DOHH2 (cell line): Measurements from ENCODE around the gene CMTR2.

Source experiments
- EZH2phosphoT487 ChIP-seq: fragments of 200-600 bp; sonication (generic); IDR thresholded peaks from 2 replicates; pipeline ENCODE4 v1.6.1; 2017; ENCODE audit warnings: borderline replicate concordance, mild to moderate bottlenecking, antibody characterized with exemption, low read length, moderate library complexity, mixed read lengths
- TF ChIP-seq, protein P1 (sequence below): fragments of 200-600 bp; sonication (generic); IDR thresholded peaks from one replicate; pipeline ENCODE4 v1.5.1; 2014; ENCODE audit warnings: antibody characterized with exemption, mild to moderate bottlenecking, low read depth, low read length; ENCODE audit not compliant: poor library complexity, severe bottlenecking

DNA sequence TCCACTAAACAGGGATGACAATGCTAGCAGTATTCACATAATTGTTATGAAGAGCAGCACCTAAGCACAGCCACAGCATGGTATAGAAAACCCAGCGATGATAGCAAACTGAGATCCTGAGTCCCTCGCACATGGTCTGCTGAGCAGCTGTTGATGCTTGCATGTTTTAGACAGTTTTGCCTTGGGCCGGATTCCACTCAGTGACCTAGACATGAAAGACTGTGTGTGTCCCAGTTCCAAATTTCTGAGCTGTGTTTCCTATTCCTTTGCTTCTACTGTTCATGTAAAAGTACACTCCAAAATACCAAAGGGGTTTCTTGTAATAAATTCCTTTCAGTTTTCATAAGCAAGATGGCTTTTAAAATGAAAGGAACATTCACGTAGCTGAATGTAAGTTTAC, 30.8 kb upstream of the CMTR2 start:
- TF ChIP-seq, protein P1, sequence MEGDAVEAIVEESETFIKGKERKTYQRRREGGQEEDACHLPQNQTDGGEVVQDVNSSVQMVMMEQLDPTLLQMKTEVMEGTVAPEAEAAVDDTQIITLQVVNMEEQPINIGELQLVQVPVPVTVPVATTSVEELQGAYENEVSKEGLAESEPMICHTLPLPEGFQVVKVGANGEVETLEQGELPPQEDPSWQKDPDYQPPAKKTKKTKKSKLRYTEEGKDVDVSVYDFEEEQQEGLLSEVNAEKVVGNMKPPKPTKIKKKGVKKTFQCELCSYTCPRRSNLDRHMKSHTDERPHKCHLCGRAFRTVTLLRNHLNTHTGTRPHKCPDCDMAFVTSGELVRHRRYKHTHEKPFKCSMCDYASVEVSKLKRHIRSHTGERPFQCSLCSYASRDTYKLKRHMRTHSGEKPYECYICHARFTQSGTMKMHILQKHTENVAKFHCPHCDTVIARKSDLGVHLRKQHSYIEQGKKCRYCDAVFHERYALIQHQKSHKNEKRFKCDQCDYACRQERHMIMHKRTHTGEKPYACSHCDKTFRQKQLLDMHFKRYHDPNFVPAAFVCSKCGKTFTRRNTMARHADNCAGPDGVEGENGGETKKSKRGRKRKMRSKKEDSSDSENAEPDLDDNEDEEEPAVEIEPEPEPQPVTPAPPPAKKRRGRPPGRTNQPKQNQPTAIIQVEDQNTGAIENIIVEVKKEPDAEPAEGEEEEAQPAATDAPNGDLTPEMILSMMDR = no peak
- TF ChIP-seq EZH2phosphoT487 = no peak
